Stimulated activated CD4-positive, alpha-beta T cell treated with anti-CD3 and anti-CD28 coated beads, Interleukin-12 subunit alpha, Interleukin-12 subunit beta, amount 100 ng/mL, for 4 hours (primary cell): Measurements from ENCODE around the gene JAK3.

Source experiments
- DNase-seq: peaks from one replicate; pipeline ENCODE4 v3.0.0-alpha.2; 2020

The JAK3 gene

DNA sequence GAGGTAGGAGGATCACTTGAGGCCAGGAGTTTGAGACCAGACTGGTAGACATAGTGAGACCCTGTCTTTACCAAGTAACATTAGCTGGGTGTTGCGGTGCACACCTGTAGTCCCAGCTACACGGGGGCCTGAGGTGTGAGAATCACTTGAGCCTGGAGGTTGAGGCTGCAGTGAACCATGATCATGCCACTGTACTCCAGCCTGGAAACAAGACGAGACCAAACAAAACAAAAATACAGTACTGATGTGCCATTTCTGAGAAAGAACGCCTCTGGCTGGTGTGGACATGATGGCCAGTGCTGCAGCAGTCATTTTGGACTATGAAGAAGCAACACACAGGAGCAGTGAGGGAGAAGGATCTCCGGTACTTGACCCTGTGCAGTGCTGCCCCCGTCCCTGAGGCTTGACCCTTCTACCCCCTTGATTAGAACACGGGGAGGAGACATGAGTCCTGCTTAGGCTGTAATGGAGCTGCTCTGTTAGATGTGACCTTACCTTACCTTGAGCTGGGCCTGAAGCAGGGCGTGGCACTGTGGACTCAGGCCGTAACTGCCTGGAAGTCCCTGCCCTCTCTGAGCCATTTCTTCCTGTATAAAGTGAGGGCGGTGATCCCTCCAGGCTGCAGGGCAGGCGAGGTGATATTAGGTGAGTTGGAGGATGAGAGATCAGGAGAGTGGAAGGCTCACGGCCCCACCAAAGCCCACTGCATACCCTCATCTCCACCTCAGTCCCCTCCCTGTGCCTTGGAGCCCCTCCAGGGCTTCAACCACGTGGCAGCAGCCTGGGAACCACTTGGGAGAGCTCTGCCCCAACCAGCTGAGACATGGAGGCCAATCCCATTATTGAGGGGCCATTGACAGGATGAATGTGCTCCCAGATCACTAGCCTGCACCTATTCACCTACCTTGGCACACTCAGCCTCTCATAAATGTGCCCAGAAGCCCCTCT is 17.9 kb upstream of the JAK3 start:
- peak; percentile 31 for DNase-seq

DNA sequence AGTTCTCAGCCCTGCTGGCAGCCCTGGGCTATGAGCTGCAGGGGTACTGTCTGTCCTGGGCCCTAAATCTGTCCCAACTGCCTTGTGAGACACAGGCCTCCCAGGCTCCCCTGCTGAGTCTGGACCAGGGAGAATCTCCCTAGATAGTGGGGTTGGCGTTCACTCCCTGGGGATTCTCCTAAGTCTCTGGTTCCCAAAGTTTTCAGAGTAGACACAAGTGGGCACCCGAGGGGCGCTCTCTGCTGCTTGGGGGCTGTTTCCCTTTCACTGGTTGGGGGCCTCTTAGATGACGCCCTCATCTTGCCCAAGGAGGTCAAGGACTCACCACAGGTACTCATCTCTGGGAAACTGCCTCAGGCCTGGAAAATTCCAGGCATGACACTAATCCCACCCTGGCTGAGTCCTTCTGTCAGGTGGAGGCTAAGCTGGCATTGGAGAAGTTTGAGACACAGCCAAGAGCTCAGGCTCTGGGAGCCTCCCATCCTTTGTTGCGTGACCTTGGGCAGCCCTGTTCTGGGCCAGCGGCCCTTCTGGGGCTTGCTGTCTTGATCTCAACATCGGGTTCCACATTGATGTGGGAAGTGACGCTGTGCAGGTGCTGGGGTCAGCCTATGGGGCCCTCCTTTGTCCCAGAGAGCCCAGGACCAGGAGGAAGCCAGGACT is 15.9 kb upstream of the JAK3 start:
- DNase-seq: no peak

GRCh38 chr19:17862711-17863519 is 15.1 kb upstream of the JAK3 start:
- DNase-seq: no peak

- DNase-seq: no peak
These were observed 14.0 kb upstream of the JAK3 start for GRCh38 chr19:17861542-17862402.

- no peak for DNase-seq
These were observed 13.2 kb upstream of the JAK3 start for GRCh38 chr19:17860993-17861360.

- peak; percentile 17 for DNase-seq
These were observed 12.7 kb upstream of the JAK3 start for GRCh38 chr19:17860331-17860992.

DNA sequence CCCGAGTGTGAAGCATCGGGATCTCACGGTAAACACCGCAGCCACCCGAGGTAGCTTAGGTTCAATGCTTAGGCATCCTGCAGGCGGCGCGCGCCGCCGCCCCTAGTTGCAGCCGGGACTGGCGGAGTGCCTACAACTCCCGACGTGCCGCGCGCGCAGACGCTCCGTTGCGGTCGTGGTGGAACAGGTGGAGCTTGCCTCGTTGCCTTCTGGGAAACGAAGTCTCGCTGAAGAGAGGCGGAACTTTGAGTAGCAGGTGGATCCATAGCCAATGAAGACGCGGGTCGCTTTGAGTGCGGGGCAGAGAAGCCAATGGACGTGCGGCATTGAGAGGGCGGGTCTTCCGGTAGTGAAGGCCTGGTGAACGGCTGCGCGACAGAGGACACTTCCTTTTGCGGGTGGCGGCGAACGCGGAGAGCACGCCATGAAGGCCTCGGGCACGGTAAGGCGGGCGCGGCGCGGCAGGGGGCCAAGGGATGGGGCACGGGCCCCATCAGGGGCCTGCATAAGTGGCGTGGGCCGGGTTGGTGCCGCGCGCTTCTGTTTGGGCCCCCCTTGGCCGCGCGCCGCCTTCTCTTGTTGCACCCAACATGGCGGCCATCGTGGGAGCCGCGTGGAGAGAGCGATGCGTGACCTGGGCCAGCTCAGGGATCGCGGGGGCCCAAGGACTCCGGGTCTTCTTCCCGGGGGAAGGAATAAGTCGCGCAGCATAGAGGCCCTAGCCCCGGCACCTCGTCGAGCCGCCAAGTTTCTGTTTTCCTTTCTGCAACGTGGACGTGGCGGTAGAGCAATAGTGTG is 11.9 kb upstream of the JAK3 start, which contains the start of gene RPL18A:
Gene RPL18A (plus strand): TSS at position 378 of the 798 bp plus-strand sequence. CDS start 47 bp downstream, at position 425.
- DNase-seq: peak; percentile 98

GRCh38 chr19:17855280-17856152 is 7.7 kb upstream of the JAK3 start:
- DNase-seq: peak; percentile 95

DNA sequence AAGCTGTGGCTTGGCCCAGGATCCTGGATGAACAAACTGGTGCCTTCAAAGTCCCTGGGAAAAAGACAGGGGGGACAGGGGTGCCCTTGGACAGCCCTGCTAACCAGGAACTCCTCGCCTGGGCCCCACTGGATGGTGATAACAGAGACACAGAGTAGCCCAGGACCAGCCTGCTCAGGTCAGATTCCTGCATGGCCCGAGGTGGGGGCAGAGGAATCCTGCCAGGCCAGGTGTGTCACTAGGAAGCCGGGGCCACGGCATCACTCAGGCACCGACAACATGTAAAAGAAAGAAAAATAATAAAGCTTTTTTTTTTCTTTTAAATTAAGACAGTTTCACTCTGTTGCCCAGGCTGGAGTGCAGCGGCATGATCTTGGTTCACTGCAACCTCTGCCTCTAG is 6.3 kb upstream of the JAK3 start:
- no peak for DNase-seq

DNA sequence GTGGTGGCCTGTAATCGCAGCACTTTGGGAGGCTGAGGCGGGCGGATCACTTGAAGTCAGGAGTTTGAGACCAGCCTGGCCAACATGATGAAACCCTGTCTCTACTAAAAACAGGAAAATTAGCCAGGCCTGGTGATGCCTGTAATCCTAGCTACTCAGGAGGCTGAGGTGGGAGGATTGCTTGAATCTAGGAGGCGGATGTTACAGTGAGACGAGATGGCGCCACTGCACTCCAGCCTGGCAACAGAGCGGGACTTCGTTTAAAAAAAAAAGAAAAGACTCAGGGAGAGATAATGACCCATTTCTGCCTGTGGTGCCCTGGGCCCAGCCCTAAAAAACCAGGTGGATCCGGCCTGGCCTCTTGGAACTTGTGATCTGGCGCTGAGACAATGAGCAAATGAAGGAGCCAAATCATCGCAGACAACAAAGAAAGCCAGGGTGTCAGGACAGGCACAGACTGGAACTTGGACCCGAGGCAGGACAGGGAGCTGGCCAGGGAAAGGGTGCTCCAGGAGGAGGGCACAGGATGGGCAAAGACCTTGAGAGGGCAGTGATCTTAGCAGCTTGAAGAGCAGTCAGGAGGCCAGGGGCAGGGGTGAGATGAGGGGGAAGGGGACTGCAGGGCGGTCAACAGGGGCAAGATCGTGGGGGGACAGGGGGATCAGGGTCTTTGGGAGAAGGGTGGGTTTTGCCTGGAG is 962 bp upstream of the JAK3 start:
- no peak for DNase-seq

DNA sequence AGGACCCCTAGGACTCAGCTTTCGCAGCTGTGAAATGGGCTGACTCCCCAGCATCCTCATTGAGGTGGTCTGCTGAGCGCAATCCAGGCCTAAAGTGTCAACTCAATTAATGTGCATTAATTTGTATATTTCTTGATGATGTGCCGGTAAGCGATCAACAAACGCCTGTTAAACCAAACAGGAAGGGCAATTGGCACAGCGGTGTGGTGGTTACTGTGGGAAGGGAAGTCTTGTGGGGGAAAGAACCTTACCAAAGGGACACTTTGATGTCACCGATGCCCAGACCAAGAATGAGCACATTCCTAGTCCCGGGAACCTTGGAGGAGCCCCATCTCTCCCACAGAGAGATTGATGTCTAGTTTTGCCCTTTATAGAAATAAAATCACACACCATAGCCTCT is 1.6 kb downstream of the JAK3 start:
- peak; percentile 20 for DNase-seq

- DNase-seq: no peak
These were observed 3.8 kb downstream of the JAK3 start for GRCh38 chr19:17843908-17844490.

- no peak for DNase-seq
These were observed 4.4 kb downstream of the JAK3 start for GRCh38 chr19:17843292-17843827.

DNA sequence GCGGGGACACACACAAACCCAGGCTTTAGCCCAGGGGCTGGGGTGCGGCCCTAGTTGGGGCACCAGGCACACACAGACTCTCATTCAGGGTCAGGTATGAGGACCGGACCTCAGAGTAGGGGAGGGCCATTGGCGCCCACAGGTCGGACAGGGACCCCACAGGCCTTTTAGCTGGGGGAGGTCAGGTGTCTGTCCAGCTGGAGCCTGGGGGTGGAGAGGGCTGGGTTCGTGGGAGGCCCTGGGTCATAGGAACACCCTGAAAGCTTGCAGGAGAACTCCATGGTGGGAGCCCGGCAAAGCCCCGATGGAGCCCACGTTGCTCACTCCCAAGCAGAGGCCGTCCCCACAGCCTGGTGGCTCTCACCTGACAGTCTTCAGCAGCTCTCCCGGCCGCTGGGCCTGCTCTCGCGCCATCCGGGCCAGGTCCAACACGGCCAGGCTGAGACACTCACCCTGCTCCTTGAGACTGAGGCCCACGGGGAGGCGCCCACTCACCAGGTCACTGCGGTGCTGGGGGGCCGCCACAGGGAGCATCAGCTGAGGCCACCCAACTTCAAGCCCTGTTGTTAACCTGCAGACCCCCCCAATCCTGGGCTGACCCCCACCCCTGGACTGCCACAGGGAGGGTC is 5.0 kb downstream of the JAK3 start:
- DNase-seq: no peak

GRCh38 chr19:17841810-17842662 is 5.7 kb downstream of the JAK3 start:
- peak; percentile 57 for DNase-seq

DNA sequence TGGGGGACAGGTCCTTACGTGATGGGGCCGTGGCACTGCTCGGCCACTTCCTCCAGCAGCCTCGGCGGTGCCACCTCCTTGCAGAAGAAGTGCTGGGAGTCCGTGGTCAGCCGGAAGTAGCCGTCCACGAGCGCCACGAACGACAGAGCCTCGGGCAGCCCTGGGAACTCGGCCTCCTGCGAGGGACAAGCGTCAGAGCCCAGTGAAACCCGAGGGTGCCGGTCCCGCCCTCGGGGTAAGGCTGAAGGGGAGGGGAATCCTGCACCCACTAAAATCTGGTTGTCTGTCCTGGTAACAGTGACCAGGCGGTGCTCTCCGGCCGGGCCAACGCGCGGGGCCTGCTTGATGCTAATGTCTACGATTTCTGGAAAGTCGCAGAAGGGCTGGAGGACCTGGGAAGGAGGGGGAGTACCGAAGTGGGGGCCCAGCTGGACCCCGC is 6.4 kb downstream of the JAK3 start:
- no peak for DNase-seq

DNA sequence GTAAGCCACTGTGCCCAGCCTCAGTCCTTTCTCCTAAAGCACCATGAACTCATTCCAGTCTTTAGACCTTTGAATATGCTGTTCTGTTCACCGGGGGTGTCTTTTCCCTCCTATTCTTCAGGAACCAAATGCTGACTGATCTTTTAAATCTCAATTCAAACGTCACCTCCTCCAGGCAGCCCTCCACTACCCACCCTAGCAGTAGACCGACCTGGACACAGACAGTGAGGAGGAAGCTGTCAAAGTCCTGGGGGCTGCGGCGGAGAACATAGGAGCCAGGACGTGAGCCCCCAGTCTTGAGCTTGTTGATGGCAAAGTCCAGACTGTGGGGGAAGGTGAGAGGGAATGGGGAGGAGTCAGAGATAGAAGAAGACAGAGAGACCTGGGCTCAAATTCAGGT is 7.8 kb downstream of the JAK3 start:
- DNase-seq: no peak
